HG02763 (cell line): Measurements from ENCODE around the gene NEGR1.
"Not testable (repeated sequence)": the region's sequence is repeated elsewhere in the genome, so short reads cannot be mapped to it uniquely, and the experiment has no call there.

Source experiments
- ATAC-seq: cut with Tn5 transposase; IDR thresholded peaks from one replicate; pipeline ENCODE4 v1.9.1; 2021; ENCODE audit warnings: mild to moderate bottlenecking, moderate library complexity; ENCODE audit not compliant: unreplicated experiment

The NEGR1 gene

DNA sequence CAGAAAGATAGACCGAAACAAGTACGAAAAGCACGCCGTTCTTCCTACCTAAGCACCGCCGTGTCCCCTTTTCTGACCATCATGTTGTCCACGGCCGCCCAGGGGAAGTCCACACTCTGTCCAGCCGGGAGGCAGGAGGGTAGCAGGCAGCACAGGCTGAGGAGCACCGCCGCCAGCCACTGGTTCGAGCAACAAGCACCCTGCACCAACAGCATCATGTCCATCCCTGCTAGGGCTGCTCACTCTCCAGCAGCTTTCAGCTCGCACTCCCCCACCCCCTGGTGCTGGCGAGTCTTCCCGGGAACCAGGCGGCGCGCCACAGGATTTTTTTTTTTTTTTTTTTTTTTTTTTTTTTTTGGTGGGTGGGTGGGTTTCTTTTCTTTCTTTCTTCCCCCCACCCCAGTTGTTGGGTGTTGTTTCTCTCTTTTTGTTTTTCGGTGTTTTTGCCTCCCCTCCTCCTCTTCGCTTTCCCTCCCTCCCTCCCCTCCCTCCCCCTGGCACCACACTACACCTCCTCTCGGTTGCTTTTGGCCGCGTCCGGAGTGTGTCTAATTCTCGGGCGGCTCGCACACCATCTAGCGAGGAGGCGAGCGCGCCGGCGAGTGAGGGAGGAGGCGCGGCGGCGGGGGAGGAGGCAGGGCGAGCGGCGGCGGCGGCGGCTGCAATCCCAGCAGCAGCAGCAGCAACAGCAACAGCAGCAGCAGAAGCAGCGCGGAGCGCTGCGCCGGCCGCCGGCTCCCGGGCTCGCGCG lies at the start of gene NEGR1:
Gene NEGR1 (minus strand): TSS at position 269 of the 751 bp plus-strand sequence.
- ATAC-seq: peak; percentile 71

DNA sequence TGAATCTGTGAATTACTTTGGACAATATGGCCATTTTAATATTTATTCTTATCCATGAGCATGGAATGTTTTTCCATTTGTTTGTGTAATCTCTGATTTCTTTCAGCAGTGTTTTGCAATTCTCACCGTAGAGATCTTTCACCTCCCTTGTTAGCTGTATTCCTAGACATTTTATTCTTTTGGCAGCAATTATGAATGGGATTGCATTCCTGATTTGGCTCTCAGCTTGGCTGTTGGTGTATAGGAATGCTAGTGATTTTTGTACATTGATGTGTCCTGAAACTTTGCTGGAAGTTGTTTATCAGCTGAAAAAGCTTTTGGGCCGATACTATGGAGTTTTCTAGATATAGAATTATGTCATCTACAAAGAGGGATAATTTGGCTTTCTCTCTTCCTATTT lies 44.2 kb upstream of the NEGR1 start:
- ATAC-seq: no peak

DNA sequence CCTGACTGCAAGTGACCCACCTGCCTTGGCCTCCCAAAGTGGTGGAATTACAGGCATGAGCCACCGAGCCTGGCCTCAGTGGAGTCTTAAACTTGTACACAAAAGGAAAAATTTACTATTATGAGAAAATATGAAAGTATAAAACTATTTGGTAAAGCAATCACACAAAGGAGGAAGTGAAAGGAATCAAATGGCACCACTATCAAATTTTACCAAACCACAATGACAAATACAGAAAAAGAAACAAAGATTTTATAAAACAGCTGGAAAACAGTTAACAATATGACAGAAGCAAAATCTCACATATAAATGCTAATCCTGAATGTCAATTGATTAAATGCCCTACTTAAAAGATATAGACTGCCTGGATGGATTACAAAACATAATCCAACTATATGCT lies 42.1 kb upstream of the NEGR1 start:
- no peak for ATAC-seq

DNA sequence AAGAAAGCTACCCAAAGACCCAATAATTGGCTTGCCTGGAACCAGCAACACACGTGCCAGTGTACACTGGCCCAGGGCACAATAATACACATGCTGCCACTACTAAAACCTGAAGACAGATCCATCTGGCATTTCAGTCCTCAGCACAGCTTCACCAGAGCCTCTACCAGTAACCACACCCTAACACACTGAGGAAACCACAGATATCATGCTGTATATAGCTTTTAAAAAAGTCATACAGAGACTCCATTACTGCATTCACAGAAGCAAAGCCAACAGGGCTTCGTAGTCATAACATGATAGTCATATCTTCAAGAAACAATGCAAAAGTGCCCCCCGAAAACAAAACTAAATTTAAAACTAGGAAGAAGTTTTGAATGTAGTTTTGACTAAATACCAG lies 40.6 kb upstream of the NEGR1 start:
- ATAC-seq: no peak

DNA sequence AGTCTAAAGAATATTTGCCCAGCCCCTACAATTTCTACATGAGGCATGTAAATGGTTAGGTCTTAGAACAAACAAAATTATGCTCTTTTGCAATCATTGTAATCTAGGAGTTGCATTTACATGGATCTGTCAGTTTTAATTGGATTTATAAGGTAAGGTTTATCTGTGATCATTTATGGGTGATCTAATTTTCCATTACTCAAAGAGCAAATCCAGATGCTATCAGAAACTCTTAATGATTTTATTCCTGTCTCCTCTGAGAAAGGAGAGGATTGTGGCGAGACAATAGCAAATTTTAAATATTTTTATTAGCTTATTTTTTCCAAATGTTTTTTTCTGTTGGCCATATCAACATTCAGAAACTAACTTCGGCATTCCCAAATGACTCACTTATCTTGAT lies 14.2 kb upstream of the NEGR1 start:
- ATAC-seq: no peak

DNA sequence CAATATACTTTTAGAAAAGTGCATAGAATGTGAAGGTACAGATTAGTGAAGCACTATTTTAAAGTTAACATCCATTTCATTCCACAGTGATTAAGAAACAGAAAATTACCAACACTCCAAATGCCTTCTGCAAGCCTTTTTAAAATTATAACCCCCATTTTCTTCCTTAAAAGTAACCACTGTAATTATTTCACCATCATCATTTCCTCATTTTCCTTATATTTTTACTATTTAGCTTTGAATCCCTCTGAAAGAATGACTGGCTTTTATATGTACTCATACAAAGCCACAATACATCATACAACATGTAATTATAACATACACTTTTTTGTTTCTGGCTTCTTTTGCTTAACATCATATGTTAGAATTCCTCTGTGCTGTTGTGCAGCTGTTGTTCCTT lies 6.5 kb upstream of the NEGR1 start:
- ATAC-seq: no peak

DNA sequence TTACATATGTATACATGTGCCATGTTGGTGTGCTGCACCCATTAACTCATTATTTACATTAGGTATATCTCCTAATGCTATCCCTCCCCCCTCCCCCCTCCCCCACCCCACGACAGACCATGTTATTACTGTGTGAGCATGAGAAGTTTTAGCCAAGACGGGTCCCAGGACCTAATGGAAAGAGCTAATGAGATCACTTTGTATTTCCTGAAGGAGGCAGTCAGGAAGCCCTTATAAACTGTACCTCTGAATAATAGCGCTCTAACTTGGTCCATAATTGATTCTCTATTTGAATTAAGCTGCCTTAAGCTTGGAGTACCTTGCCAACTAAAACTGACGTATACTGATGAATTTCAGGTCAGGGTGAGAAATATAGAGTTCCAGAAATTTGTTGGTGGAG lies 4.1 kb upstream of the NEGR1 start:
- ATAC-seq: no peak

DNA sequence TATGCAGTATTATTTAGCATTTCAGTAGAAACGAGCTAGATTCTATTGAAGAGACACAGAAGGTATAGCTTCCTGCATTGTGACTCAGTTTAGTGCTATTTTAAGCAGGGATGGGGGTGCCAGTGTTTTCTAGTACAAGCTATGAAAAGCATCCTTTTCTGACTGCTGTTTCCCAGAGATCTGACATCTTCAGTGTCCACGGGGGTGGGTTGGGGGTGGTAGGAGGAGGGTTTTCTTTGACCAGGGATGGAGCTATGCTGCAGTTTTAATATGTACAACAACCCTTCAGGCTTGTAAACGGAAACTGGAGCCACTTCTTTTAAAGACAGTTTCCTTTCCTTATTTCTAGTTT lies 2.7 kb upstream of the NEGR1 start:
- ATAC-seq: no peak

DNA sequence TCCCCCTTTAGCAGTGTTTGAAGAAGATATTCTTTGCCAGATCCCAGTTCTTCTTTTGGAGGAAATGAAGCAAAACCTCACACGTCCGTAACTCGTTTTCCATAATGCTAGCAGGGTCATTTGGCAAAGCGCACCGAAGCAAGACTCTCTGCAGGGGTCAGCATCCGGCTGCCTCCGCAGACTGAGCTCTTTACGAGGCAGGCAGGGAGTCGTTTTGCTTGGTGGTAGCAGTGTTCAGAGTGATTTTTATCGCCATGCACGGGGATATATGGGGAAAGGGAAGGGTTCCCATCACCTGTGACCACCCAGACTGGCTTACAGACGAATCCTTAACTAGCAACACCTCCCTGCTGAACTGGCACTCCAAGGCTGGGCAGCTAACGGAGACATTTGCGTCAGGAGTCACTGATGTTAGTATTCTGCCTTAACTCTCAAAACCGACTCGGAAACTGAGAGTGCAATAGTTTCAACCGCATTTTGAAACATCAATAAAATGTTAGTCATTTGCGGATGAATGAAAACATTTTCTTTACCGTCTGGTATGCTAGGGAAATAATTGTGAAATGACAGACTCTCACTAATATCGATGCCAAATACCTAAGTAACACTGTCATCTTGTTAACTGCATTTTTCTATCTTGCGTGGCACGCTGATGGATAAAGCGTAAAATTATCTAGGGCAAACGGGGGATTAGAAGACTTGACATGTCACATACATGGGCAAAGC lies 2.2 kb upstream of the NEGR1 start:
- peak; percentile 50 for ATAC-seq

DNA sequence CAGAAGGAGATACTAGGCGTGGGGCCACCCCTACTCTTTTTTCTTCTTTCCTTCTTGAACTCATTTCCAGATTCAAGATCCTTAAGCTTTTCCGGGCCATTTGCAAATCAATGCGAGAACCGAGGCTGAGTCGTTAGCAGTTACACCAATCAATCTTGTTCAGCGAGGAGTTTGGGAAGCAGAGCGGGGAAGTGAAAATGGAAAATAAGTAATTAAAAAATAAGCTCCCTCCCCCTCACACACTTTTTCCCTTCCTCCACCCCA lies 1.7 kb upstream of the NEGR1 start:
- ATAC-seq: no peak

DNA sequence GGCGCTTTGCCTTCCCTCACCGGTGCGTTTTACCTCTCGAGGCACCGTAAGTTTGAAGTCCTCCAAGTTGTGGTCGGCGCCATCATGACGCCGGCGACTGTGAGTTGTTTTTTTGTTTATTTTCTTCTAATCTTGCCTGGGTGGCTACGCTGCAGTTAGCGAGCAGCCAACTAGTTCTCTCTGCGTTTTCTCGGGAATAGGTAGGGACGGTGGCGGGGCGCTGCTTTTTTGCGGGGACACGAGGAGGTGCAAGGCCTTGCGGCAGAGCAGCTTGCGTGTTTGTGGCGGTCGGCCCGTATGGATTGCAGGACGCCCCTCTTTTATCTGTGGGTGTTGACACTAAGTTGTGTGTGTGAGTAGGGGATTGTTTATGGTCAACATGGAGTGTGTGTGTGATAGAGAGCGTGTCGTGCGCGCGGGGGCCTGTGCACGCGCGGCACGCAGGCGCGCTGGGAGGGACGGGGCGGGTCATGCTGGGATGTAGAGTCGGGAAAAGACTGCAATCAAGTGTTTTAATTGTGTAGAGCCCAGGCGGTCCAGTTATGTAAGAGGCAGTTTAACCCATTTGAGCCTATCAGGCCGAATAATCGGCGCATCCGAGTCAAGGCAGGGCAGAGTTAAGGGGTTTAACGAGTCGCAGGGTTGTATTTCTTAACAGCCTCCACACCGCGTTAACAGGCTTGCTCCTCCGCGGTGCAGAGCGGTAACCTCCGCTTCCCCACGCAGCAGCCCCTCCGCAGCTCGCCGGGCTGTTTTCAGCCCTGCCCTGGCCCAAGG lies 1.2 kb upstream of the NEGR1 start:
- ATAC-seq: no peak

DNA sequence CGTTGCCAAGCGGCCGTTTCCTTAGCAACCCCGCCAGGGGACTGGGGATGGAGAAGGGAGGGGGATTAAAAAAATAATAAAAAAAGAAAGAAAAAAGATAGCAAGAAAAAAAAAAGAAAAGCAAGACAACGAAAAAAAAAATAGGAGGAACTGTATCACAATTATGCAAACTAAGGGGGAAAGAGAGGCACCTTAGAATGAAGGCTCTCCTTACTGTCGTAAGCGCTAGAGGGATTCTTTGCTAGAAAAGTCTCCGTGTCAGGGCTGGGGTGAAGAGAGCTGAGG lies 625 bp upstream of the NEGR1 start:
- ATAC-seq: peak; percentile 14

DNA sequence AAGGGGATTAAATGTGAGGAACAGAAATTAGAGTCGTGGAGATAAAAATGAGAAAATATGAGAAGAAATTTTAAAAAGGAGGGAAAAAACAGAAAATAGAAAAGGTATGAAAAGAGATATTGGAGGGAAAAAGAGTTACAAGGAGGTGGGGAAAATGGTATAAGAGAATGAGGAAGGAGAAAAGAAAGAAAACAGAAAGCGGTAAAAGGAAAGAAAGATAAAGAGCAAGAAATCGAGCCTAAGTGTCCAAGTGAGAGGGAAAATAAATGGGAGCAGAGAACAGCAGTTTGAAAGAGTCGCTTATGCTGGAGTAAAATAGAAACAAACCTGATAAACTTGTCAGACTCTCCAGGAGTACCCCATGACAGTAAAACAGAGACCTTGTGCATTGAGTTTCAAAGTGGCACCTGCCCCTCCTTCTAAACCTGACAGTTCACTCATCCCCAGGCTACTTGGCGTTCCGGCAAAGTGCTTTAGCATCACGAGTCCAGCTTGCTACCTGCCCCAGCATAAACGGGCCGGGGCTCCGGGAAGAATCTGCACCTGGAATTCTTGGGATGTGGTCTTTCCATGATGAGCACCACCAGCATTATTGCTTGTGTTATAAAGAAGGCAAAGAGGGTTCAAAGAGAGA lies 585 bp downstream of the NEGR1 start:
- ATAC-seq: no peak

DNA sequence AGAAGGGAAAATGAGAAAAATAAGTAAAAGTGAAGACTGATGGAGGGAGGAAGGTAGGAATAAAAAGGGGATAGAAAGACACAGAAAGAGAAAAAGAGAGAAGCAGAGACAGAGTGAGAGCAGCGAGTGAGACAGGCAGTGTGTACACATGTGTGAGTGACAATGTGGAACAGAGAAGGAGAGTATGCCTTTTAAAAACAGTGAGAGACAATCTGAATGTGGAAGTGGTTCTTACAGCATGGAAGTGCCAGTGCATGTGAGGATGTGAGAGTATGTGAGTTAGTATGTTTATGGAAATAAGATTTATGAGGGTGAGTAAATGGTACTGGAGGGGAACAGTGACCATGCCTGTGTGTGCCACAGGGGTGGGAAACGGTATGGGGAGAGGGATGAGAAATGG lies 1.2 kb downstream of the NEGR1 start:
- ATAC-seq: no peak

DNA sequence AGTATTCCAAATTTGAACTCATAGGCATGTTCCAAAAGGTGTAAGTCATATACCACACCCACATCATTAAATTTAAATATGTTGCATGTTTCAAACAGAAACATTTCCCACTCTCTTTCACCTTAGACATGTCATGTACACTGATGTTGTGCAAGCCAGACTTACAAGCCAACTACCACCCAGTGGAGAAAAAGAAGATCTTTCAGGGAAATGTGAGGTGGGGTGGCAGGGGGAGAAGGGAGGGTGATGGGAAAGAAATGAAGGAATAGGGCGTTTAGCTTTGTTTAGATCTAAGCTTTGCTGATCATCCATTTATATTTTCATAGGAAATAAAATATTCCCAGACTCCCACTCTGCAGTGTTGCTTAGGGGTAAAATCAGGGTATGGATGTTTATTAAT lies 1.6 kb downstream of the NEGR1 start:
- ATAC-seq: no peak

DNA sequence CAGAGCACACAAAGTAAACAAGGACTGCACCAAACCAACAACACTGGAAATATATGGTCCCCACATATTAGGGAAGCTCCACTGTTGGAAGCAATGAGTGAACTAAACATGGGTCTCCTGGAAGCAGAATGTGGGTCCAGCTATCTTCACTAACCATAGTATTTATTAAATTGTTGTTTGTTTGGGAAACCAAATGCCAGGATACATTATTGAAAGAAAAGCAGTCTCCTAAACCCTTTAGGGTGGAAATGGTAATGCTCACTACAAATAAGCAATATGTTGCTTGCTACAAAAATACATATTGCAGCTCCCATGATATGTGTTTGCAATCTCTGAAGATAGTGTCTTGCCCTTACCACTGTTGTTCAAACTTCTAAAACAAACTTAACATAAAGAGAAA lies 2.2 kb downstream of the NEGR1 start:
- no peak for ATAC-seq

DNA sequence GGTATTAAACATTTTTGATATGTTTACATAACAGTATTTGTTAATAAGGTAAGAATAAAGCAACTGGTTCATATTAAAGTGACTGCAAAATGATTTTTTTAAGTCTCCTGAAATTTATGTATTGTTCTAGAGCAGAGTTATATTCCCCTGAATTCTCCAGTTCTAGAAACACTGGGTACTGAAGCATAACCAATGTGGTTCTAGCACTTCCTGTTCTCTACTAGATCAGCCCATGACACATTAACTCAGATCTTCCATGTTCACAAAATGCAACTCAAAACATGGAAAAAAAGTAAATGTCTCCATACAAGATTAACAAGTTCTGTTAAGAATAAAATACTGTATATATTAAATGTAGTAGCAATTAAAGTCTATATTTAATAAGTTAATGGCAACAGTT lies 3.9 kb downstream of the NEGR1 start:
- no peak for ATAC-seq

DNA sequence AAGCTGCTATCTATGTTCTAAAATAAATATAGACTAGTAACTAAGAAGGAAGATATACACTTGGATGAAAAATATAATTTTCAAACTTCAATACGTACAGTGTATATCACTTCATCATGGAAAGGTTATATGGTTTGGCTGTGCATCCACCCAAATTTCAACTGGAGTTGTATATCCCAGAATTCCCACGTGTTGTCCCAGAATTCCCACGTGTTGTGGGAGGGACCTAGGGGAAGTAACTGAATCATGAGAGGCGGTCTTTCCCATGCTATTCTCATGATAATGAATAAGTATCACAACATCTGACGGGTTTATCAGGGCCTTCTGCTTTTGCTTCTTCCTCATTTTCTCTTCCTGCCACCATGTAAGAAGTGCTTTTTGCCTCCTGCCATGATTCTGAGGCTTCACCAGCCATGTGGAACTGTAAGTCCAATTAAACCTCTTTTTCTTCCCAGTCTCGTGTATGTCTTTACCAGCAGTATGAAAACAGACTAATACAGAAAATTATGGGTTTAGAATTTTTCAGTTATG lies 10.7 kb downstream of the NEGR1 start:
- no peak for ATAC-seq

DNA sequence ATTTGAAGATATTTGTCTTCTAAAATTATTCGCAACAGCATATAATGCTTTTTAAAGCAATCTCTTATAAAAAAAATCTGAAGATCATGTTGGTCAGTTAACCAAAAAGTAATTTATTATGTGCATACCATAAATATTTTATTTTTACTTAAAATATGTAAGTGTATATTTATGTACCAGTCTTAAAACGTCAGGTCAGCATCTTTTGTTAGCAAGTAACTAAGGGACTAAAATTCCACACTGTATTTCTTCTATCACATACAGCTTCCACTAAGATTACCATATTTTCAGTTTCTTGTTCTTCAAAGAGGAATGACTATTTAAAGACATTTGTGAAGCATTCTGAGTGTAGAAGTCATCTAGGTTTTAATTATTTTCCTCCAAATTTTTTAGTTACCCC lies 19.6 kb downstream of the NEGR1 start:
- no peak for ATAC-seq

DNA sequence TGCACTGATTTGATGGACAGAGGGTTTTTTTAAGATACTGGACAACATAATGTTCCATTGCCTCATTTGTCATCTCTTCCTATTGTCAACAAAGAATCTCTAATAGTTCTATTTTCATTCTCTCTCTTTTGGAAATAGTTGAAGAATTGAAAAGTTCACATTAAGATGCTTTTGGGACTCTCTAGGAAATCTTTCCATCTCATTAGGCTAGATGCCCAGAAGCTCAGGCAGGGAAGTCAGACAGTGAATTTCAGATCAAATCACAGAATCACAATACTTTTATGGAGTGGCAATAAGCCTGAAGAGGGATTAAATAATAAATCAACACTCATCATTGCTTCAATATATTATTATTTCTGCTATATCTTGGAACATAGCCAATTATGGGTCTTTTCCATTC lies 29.2 kb downstream of the NEGR1 start:
- no peak for ATAC-seq

DNA sequence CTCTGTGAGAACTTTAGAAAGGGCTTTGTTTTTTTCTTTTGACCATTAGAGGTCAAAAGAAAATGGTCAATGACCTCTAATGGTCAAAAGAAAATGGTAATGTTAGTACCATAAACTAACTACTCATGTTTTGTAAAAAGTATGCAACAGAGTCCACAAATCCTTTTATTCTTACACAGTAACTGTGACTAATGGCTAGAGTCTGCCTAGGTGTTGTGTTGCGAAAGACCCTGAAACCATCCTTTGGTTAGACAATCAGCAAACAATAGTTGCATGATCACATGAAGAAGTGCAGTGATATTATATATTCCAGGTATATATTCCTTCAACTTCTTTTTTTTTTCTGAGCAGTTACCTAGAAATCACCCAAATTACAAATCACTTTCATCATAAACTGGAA lies 40.9 kb downstream of the NEGR1 start:
- no peak for ATAC-seq

DNA sequence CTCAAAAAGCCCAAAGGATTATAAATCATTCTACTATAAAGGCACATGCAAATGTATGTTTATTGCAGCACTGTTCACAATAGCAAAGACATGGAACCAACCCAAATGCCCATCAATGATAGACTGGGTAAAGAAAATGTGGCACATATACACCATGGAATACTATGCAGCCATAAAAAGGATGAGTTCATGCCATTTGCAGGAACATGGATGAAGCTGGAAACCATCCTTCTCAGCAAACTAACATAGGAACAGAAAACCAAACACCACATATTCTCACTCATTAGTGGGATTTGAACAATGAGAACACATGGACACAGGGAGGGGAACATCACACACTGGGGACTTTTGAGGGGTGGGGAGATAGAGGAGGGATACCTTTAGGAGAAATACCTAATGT lies 46.4 kb downstream of the NEGR1 start:
- not testable (repeated sequence) for ATAC-seq
